Ishikawa (cell line): ENCODE results near the gene FGF13.

Experiments used
- CEBPB ChIP-seq: IDR thresholded peaks from 2 replicates; pipeline ENCODE4 v1.6.1; 2012
- CREB1 ChIP-seq: IDR thresholded peaks from 2 replicates; pipeline ENCODE4 v1.6.1; 2012; ENCODE audit warnings: low read depth
- EGR1 ChIP-seq: IDR thresholded peaks from 2 replicates; pipeline ENCODE4 v1.6.1; 2012
- EP300 ChIP-seq: IDR thresholded peaks from 2 replicates; pipeline ENCODE4 v1.6.1; 2012; ENCODE audit warnings: borderline replicate concordance
- FOXM1 ChIP-seq: IDR thresholded peaks from 2 replicates; pipeline ENCODE4 v1.6.1; 2012; ENCODE audit warnings: low read depth, borderline replicate concordance
- NFIC ChIP-seq: IDR thresholded peaks from 2 replicates; pipeline ENCODE4 v1.6.1; 2012
- RAD21 ChIP-seq: IDR thresholded peaks from 2 replicates; pipeline ENCODE4 v1.6.1; 2012; ENCODE audit warnings: low read depth
- TAF1 ChIP-seq: IDR thresholded peaks from 2 replicates; pipeline ENCODE4 v1.6.1; 2012; ENCODE audit warnings: low read depth, mild to moderate bottlenecking
- TCF12 ChIP-seq: IDR thresholded peaks from 2 replicates; pipeline ENCODE4 v1.6.1; 2012; ENCODE audit warnings: low read depth
- TEAD4 ChIP-seq: IDR thresholded peaks from 2 replicates; pipeline ENCODE4 v1.6.1; 2012
- YY1 ChIP-seq: IDR thresholded peaks from 2 replicates; pipeline ENCODE4 v1.6.1; 2012; ENCODE audit warnings: low read depth
- ZBTB7A ChIP-seq: IDR thresholded peaks from 2 replicates; pipeline ENCODE4 v1.6.1; 2012; ENCODE audit warnings: low read depth
- TF ChIP-seq, protein P1 (sequence below): IDR thresholded peaks from 2 replicates; pipeline ENCODE4 v1.6.1; 2012
- TF ChIP-seq, protein P2 (sequence below): IDR thresholded peaks from 2 replicates; pipeline ENCODE4 v1.6.1; 2012
- TF ChIP-seq, protein P3 (sequence below): IDR thresholded peaks from 2 replicates; pipeline ENCODE4 v1.6.1; 2012; ENCODE audit warnings: low read depth, mild to moderate bottlenecking

Gene FGF13

DNA sequence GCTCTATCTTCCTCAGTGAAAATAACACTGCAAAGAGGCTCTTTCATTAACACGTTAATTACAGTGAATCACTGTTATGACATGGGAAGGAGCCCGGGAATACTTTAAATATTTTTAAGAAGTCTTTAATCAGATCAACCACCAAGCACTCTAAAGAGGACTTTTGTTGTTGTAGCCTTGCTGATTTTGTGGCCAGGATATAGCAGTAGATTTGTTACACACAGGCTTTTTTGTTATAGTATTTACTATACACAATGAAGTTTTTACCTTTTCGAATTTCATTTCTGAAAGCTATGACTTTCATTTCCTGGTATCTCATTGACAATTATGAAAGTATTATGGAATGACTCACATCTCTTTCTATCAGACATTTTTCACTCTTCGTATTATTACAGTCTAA lies 20.3 kb downstream of the FGF13 start:
- TF ChIP-seq TEAD4: no peak
- TF ChIP-seq CEBPB: no peak
- no peak for TF ChIP-seq YY1
- no peak for TF ChIP-seq TCF12
- TF ChIP-seq, protein P1, sequence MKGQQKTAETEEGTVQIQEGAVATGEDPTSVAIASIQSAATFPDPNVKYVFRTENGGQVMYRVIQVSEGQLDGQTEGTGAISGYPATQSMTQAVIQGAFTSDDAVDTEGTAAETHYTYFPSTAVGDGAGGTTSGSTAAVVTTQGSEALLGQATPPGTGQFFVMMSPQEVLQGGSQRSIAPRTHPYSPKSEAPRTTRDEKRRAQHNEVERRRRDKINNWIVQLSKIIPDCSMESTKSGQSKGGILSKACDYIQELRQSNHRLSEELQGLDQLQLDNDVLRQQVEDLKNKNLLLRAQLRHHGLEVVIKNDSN: no peak
- TF ChIP-seq TAF1: no peak
- no peak for TF ChIP-seq NFIC
- no peak for TF ChIP-seq RAD21
- no peak for TF ChIP-seq FOXM1
- TF ChIP-seq CREB1: no peak
- TF ChIP-seq, protein P2, sequence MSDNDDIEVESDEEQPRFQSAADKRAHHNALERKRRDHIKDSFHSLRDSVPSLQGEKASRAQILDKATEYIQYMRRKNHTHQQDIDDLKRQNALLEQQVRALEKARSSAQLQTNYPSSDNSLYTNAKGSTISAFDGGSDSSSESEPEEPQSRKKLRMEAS: no peak
- TF ChIP-seq, protein P3, sequence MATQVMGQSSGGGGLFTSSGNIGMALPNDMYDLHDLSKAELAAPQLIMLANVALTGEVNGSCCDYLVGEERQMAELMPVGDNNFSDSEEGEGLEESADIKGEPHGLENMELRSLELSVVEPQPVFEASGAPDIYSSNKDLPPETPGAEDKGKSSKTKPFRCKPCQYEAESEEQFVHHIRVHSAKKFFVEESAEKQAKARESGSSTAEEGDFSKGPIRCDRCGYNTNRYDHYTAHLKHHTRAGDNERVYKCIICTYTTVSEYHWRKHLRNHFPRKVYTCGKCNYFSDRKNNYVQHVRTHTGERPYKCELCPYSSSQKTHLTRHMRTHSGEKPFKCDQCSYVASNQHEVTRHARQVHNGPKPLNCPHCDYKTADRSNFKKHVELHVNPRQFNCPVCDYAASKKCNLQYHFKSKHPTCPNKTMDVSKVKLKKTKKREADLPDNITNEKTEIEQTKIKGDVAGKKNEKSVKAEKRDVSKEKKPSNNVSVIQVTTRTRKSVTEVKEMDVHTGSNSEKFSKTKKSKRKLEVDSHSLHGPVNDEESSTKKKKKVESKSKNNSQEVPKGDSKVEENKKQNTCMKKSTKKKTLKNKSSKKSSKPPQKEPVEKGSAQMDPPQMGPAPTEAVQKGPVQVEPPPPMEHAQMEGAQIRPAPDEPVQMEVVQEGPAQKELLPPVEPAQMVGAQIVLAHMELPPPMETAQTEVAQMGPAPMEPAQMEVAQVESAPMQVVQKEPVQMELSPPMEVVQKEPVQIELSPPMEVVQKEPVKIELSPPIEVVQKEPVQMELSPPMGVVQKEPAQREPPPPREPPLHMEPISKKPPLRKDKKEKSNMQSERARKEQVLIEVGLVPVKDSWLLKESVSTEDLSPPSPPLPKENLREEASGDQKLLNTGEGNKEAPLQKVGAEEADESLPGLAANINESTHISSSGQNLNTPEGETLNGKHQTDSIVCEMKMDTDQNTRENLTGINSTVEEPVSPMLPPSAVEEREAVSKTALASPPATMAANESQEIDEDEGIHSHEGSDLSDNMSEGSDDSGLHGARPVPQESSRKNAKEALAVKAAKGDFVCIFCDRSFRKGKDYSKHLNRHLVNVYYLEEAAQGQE: no peak
- no peak for TF ChIP-seq ZBTB7A
- TF ChIP-seq EP300: no peak
- TF ChIP-seq EGR1: no peak

DNA sequence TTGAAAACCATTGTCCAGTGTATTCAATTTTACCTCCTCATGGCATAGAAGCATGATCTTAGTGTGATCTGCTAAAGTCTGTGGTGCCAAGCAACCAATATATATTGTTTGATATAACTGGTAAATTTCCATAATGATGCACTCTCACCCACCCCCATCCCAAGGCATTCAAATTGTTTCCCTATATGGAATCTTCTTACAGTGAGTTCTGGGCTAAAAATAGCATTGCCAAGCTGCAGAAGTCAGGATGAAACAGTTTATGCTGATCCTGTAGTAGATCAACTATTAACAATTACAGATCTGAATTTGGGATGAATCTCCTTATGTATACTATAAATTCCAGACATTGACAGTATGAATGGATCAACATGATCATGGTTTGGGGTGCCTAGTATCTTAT lies 20.9 kb downstream of the FGF13 start:
- TF ChIP-seq CEBPB (no peak), YY1 (no peak), ZBTB7A (no peak), TEAD4 (no peak), TCF12 (no peak), CREB1 (no peak), TAF1 (no peak), RAD21 (no peak), FOXM1 (no peak), EP300 (no peak), EGR1 (no peak)
- TF ChIP-seq, protein P2: no peak
- TF ChIP-seq, protein P3: no peak
- TF ChIP-seq, protein P1: no peak

DNA sequence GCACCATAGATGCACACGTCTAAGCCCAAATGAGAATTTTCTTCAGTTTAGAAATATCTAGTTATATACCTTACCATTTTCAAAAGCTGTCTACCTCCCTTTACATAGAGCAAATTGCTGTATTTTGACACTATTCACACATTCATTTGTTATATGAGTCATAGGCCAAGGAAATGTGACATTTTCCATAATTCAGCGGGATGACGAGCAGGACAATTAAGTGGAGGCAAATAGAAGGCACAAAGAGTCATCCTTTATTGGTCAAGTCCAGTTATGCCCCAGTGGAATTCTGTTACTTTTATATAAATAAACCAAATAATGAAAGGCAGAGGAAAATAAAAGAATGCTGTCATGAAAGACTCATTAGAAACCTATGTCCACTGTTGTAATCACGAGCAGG lies 27.9 kb downstream of the FGF13 start:
- TF ChIP-seq TEAD4: no peak
- TF ChIP-seq, protein P2: no peak
- TF ChIP-seq, protein P3: no peak

DNA sequence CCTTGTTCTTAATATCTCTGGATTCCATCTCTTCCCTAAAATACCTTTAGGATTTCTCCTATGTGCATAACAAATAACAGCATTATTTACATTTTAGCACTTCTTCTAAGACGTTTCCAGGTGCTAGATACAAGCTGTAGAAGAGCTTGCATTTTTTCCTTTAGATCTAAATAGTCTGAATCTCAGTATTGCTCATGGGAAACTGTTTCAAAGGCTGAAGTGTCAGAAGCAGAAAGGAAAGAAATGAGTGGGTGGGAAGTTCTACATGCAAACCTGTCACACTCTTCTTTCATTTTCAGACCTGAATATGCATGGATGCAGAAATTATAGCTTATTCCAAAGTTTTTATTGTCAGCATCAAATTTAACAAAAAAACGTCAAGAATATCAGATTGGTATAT lies 41.8 kb downstream of the FGF13 start:
- TF ChIP-seq TEAD4 (no peak), CEBPB (no peak), ZBTB7A (no peak), EP300 (no peak), EGR1 (no peak), NFIC (no peak), CREB1 (no peak), TAF1 (no peak), RAD21 (no peak), TCF12 (no peak), YY1 (no peak), FOXM1 (no peak)
- TF ChIP-seq, protein P2: no peak
- TF ChIP-seq, protein P3: no peak
- TF ChIP-seq, protein P1: no peak
